IMR-90 (cell line): ENCODE results near the gene ULK2. TPM values are rescaled to one million over a fixed set of nuclear protein-coding genes. Genes with fewer than 3 reads are reported as not detected.
A peak's percentile ranks its signal among the peaks of the same experiment; 100 is the strongest.

Experiments
- ATAC-seq: fragments of 200-7000 bp; cut with Tn5 transposase; 2 replicates; pipeline ENCODE4 v1.9.1; 2020; ENCODE audit warnings: low read depth, mild to moderate bottlenecking, moderate library complexity
- BruUV-seq: library from RNA; stranded (reverse); fragments of 400-500 nt; replicated peaks from 2 replicates; lab custom pipeline; 2021; lab: Mats Ljungman, UMichigan
- CTCF ChIA-PET: fragments of 300-600 bp; formaldehyde crosslinking; extraction: SDS; loops from one replicate; lab custom pipeline; 2021; ENCODE audit warnings: antibody characterized with exemption; lab: Yijun Ruan, JAX
- POLR2A ChIA-PET: fragments of 300-600 bp; sonication (Branson Sonifier 250); formaldehyde crosslinking; loops from one replicate; lab custom pipeline; 2022; ENCODE audit warnings: antibody characterized with exemption; ENCODE audit not compliant: unreplicated experiment; lab: Charles Lee
- DNase-seq: peaks from one replicate; pipeline ENCODE4 v3.0.0; 2013
- H2AFZ ChIP-seq: replicated peaks from 2 replicates; pipeline ENCODE3; 2013; ENCODE audit warnings: low read length, mild to moderate bottlenecking; ENCODE audit not compliant: poor library complexity
- H2AK5ac ChIP-seq: 2 replicates; pipeline ENCODE4 v1.6.1; 2013; ENCODE audit warnings: low read depth, low read length, inconsistent platforms
- H2AK9ac ChIP-seq: replicated peaks from 2 replicates; pipeline ENCODE3; 2013; ENCODE audit warnings: mild to moderate bottlenecking, low read depth, low read length, moderate library complexity; ENCODE audit not compliant: poor library complexity
- H2BK120ac ChIP-seq: 2 replicates; pipeline ENCODE4 v1.6.1; 2013; ENCODE audit warnings: low read depth, low read length, inconsistent platforms
- H2BK15ac ChIP-seq: 3 replicates; pipeline ENCODE4 v1.6.1; 2013; ENCODE audit warnings: low read depth, low read length, inconsistent platforms
- H2BK20ac ChIP-seq: 2 replicates; pipeline ENCODE4 v1.6.1; 2013; ENCODE audit warnings: low read depth, mild to moderate bottlenecking, inconsistent platforms, low read length, moderate library complexity
- H2BK5ac ChIP-seq: 2 replicates; pipeline ENCODE4 v1.6.1; 2013; ENCODE audit warnings: mild to moderate bottlenecking, low read depth, low read length, inconsistent platforms; ENCODE audit not compliant: poor library complexity, severe bottlenecking
- H3K14ac ChIP-seq: replicated peaks from 2 replicates; pipeline ENCODE4 v1.6.1; 2013; ENCODE audit warnings: low read depth, low read length, inconsistent platforms
- H3K18ac ChIP-seq: 2 replicates; pipeline ENCODE4 v1.6.1; 2013; ENCODE audit warnings: low read depth, low read length, control low read depth
- H3K23ac ChIP-seq: 2 replicates; pipeline ENCODE4 v1.6.1; 2013; ENCODE audit warnings: low read depth, low read length, inconsistent platforms
- H3K27ac ChIP-seq: 2 replicates; pipeline ENCODE4 v1.5.1; 2013; ENCODE audit warnings: mild to moderate bottlenecking, control low read depth, low read length; ENCODE audit not compliant: insufficient read depth
- H3K27me3 ChIP-seq: 2 replicates; pipeline ENCODE4 v1.6.1; 2013; ENCODE audit warnings: low read length; ENCODE audit not compliant: control insufficient read depth, insufficient read depth
- H3K36me3 ChIP-seq: 2 replicates; pipeline ENCODE4 v1.6.1; 2013; ENCODE audit warnings: low read length, mixed read lengths; ENCODE audit not compliant: control insufficient read depth, insufficient read depth
- H3K4ac ChIP-seq: 2 replicates; pipeline ENCODE4 v1.6.1; 2013; ENCODE audit warnings: low read depth, low read length, inconsistent platforms
- H3K4me1 ChIP-seq: 2 replicates; pipeline ENCODE4 v1.6.1; 2013; ENCODE audit warnings: low read length, mixed read lengths; ENCODE audit not compliant: control insufficient read depth, insufficient read depth
- H3K4me2 ChIP-seq: 2 replicates; pipeline ENCODE4 v1.6.1; 2013; ENCODE audit warnings: low read depth, mild to moderate bottlenecking, control low read depth, low read length, moderate library complexity
- H3K4me3 ChIP-seq: 2 replicates; pipeline ENCODE4 v1.5.1; 2013; ENCODE audit warnings: low read depth, mild to moderate bottlenecking, control low read depth, low read length, moderate library complexity; ENCODE audit not compliant: insufficient read depth
- H3K56ac ChIP-seq: 2 replicates; pipeline ENCODE4 v1.6.1; 2013; ENCODE audit warnings: low read length, inconsistent platforms; ENCODE audit not compliant: insufficient read depth; ENCODE audit errors: extremely low read depth
- H3K79me1 ChIP-seq, 2 experiments: 2 replicates each; pipeline ENCODE4 v1.6.1; 2013; ENCODE audit warnings: low read length in 2 of 2, inconsistent platforms in 1 of 2, low read depth in 1 of 2
- H3K9ac ChIP-seq: 2 replicates; pipeline ENCODE4 v1.6.1; 2013; ENCODE audit warnings: low read depth, low read length, control low read depth
- H3K9me1 ChIP-seq: 2 replicates; pipeline ENCODE4 v1.6.1; 2013; ENCODE audit warnings: low read length, inconsistent platforms; ENCODE audit not compliant: insufficient read depth
- H3K9me3 ChIP-seq: 2 replicates; pipeline ENCODE4 v1.6.1; 2013; ENCODE audit warnings: low read length; ENCODE audit not compliant: control insufficient read depth, insufficient read depth
- H4K20me1 ChIP-seq: 2 replicates; pipeline ENCODE4 v1.6.1; 2013; ENCODE audit warnings: low read length, inconsistent platforms; ENCODE audit not compliant: insufficient read depth
- H4K5ac ChIP-seq: 2 replicates; pipeline ENCODE4 v1.6.1; 2013; ENCODE audit warnings: mild to moderate bottlenecking, low read depth, low read length, control low read depth
- H4K8ac ChIP-seq, 2 experiments: 2 replicates each; pipeline ENCODE4 v1.6.1; 2013; ENCODE audit warnings: low read depth in 2 of 2, low read length in 2 of 2, control low read depth in 1 of 2, inconsistent platforms in 1 of 2
- H4K91ac ChIP-seq: 2 replicates; pipeline ENCODE4 v1.6.1; 2013; ENCODE audit warnings: low read depth, low read length, inconsistent platforms; ENCODE audit not compliant: insufficient read depth
- CTCF ChIP-seq: conservative IDR thresholded peaks from 2 replicates; pipeline ENCODE4 v1.5.1; 2012; ENCODE audit warnings: mild to moderate bottlenecking, low read depth, low read length, improper control_type of control experiment
- POLR2A ChIP-seq: IDR thresholded peaks from 2 replicates; pipeline ENCODE4 v1.6.1; 2012; ENCODE audit warnings: mild to moderate bottlenecking, low read depth, low read length
- RAD21 ChIP-seq: IDR thresholded peaks from 2 replicates; pipeline ENCODE4 v1.6.1; 2012; ENCODE audit warnings: low read length, improper control_type of control experiment
- WGBS, 2 experiments: methylation state at CpG; one replicate each; pipeline versions ENCODE4 v1.1.5 to v1.1.7; 2013; ENCODE audit warnings: missing lambda C conversion rate in 2 of 2; ENCODE audit not compliant: insufficient read length in 1 of 2; ENCODE audit errors: extremely low coverage in 2 of 2; 5-methylcytosine and 5-hydroxymethylcytosine counted together
- dilution Hi-C: fragments of 300-500 bp; cut with HindIII; formaldehyde crosslinking; loops from one replicate; pipeline ENCODE4 v1.14.3; 2018; ENCODE audit warnings: low sequenced_read_pairs; ENCODE audit not compliant: unreplicated experiment
- in situ Hi-C: fragments of 300-500 bp; cut with MboI; formaldehyde crosslinking; loops from 3 replicates; pipeline ENCODE4 v1.14.3; 2019; ENCODE audit warnings: low sequenced_read_pairs, inconsistent platforms, mixed read lengths
- intact Hi-C: fragments of 100-400 bp; cut with micrococcal nuclease; formaldehyde crosslinking; loops from 2 replicates; pipeline ENCODE4 v1.10.0; 2022
- polyA plus RNA-seq, 3 experiments: library from polyadenylated mRNA; depleted of rRNA; stranded (reverse); fragments of >200 nt; gene quantifications; 2 replicates each; pipeline ENCODE4 v1.2.3, GENCODE V29; 2012; ENCODE audit warnings: low replicate concordance in 1 of 3
- total RNA-seq: library from RNA; depleted of rRNA; stranded (reverse); fragments of >200 nt; gene quantifications from 2 replicates; pipeline ENCODE4 v1.2.3, GENCODE V29; 2012

The ULK2 gene
- total and polyA plus RNA-seq, 2 of the 4 experiments (the other 2 are of a cell fraction), result 8.9 to 10.8 TPM

GRCh38 chr17:19785854-19786253 is 81.9 kb downstream of the ULK2 start:
- Histone ChIP-seq H4K5ac (no peak overlapping the region), H3K4ac (no peak overlapping the region), H3K9me3 (no peaks in the 10 kb centered on the region), H3K9ac (no peak overlapping the region), H3K27ac (no peak overlapping the region), H3K36me3 (peaks cover 22% of the 10 kb centered on the region), H2BK20ac (no peak overlapping the region), H2BK120ac (no peak overlapping the region), H2AK5ac (no peak overlapping the region), H3K4me1 (no peaks in the 10 kb centered on the region), H3K79me1 (no peaks in the 10 kb centered on the region), H2AK9ac (no peak overlapping the region), H2BK5ac (no peak overlapping the region), H4K20me1 (no peaks in the 10 kb centered on the region), H3K4me2 (no peak overlapping the region), H3K9me1 (no peaks in the 10 kb centered on the region; the same call in 1 of the 2 replicates), H3K23ac (no peak overlapping the region), H4K91ac (no peak overlapping the region), H3K18ac (no peak overlapping the region), H2BK15ac (no peak overlapping the region), H2AFZ (no peak overlapping the region), H4K8ac (no peak overlapping the region), H3K4me3 (no peak overlapping the region), H3K27me3 (no peaks in the 10 kb centered on the region), H3K14ac (no peak overlapping the region), H3K56ac (no peak overlapping the region)
- dilution Hi-C loops (no loop called here), intact Hi-C loops (no loop called here), in situ Hi-C loops (no loop called here)
- POLR2A ChIA-PET, result interaction anchor here (0.6 kb wide), 1 partner anchor 12 kb away, joined by 4 read pairs; no protein-coding TSS in a partner anchor
- CTCF ChIA-PET, result interaction anchor here (0.6 kb wide), 1 partner anchor 23 kb away, joined by 3 read pairs; no protein-coding TSS in a partner anchor
- DNase-seq, result peak; percentile 4
- WGBS, 2 experiments, result no CpG with 5 or more reads among the region's 4 CpGs
- BruUV-seq, result no TSS peak
- peak; percentile 56 for ATAC-seq
- peak; percentile 36; the same call in 1 of the 2 replicates for TF ChIP-seq CTCF
- TF ChIP-seq RAD21, result peak; percentile 35
- no peak for TF ChIP-seq POLR2A
